Naive thymus-derived CD4-positive, alpha-beta T cell (primary cell): ENCODE data around the gene AGBL1. TPM values are rescaled to one million over a fixed set of nuclear protein-coding genes. Genes with fewer than 3 reads are reported as not detected.

Source experiments
- ATAC-seq: fragments of 150-1000 bp; cut with Tn5 transposase; 2 replicates; pipeline ENCODE4 v1.10.0; 2021; ENCODE audit warnings: mild to moderate bottlenecking, moderate library complexity
- CTCF ChIA-PET: fragments of 350-600 bp; sonication (Branson Sonifier 250); formaldehyde crosslinking; loops from one replicate; lab custom pipeline; 2021; ENCODE audit warnings: antibody characterized with exemption; lab: Charles Lee
- POLR2A ChIA-PET: fragments of 350-600 bp; sonication (Branson Sonifier 250); formaldehyde crosslinking; loops from one replicate; lab custom pipeline; 2021; ENCODE audit warnings: antibody characterized with exemption, inconsistent platforms; lab: Charles Lee
- DNase-seq, 9 donors: peaks; one replicate each; pipeline versions ENCODE4 v3.0.0 to v3.0.0-alpha.2; 2020 to 2022; ENCODE audit warnings: mixed read lengths in 1 of 9
- H3K27ac ChIP-seq: one replicate; pipeline ENCODE4 v1.7.0; 2013; ENCODE audit warnings: mild to moderate bottlenecking, low read depth, low read length, moderate library complexity
- H3K27me3 ChIP-seq, 2 donors: one replicate each; pipeline ENCODE4 v1.7.0; 2013; ENCODE audit warnings: low read length in 2 of 2, mild to moderate bottlenecking in 2 of 2, moderate library complexity in 2 of 2; ENCODE audit not compliant: control insufficient read depth in 2 of 2, insufficient read depth in 2 of 2
- H3K36me3 ChIP-seq, 3 experiments: 1 replicate in 2 of 3; 2 replicates in 1 of 3; pipeline ENCODE4 v1.7.0; 2013; ENCODE audit warnings: low read length in 3 of 3, mild to moderate bottlenecking in 3 of 3, moderate library complexity in 1 of 3; ENCODE audit not compliant: insufficient read depth in 3 of 3, control insufficient read depth in 2 of 3
- H3K4me1 ChIP-seq, 2 donors: one replicate each; pipeline ENCODE4 v1.7.0; 2013; ENCODE audit warnings: low read length in 2 of 2, mild to moderate bottlenecking in 2 of 2, moderate library complexity in 1 of 2; ENCODE audit not compliant: control insufficient read depth in 2 of 2, insufficient read depth in 2 of 2
- H3K4me3 ChIP-seq: 2 replicates; pipeline ENCODE4 v1.7.0; 2013; ENCODE audit warnings: mild to moderate bottlenecking, low read length
- H3K9me3 ChIP-seq, 3 experiments: 1 replicate in 2 of 3; 2 replicates in 1 of 3; pipeline ENCODE4 v1.7.0; 2013; ENCODE audit warnings: low read length in 3 of 3; ENCODE audit not compliant: control insufficient read depth in 2 of 3
- H3K27ac Mint-ChIP-seq, 9 donors: one replicate each; pipeline ENCODE4 v1.8.0; 2020 to 2022; ENCODE audit warnings: mixed read lengths in 9 of 9, mild to moderate bottlenecking in 8 of 9, moderate library complexity in 5 of 9, inconsistent platforms in 2 of 9
- H3K27me3 Mint-ChIP-seq, 5 donors: one replicate each; pipeline ENCODE4 v1.8.0; 2021 to 2022; ENCODE audit warnings: mixed read lengths in 5 of 5, mild to moderate bottlenecking in 1 of 5
- H3K36me3 Mint-ChIP-seq, 5 donors: one replicate each; pipeline ENCODE4 v1.8.0; 2020 to 2022; ENCODE audit warnings: mixed read lengths in 5 of 5, mild to moderate bottlenecking in 3 of 5, inconsistent platforms in 1 of 5
- H3K4me1 Mint-ChIP-seq, 7 donors: one replicate each; pipeline ENCODE4 v1.8.0; 2020 to 2022; ENCODE audit warnings: mixed read lengths in 7 of 7, mild to moderate bottlenecking in 3 of 7, inconsistent platforms in 1 of 7
- H3K4me3 Mint-ChIP-seq, 10 donors: one replicate each; pipeline ENCODE4 v1.8.0; 2020 to 2022; ENCODE audit warnings: mild to moderate bottlenecking in 10 of 10, mixed read lengths in 10 of 10, moderate library complexity in 6 of 10, inconsistent platforms in 2 of 10
- H3K9me3 Mint-ChIP-seq, 11 donors: one replicate each; pipeline ENCODE4 v1.8.0; 2020 to 2022; ENCODE audit warnings: mixed read lengths in 11 of 11, mild to moderate bottlenecking in 4 of 11, inconsistent platforms in 1 of 11, moderate library complexity in 1 of 11
- intact Hi-C, 2 donors: fragments of 100-400 bp; cut with micrococcal nuclease; formaldehyde crosslinking; loops; one replicate each; pipeline ENCODE4 v1.15.1; 2023
- polyA plus RNA-seq, 2 donors: library from polyadenylated mRNA; unstranded; fragments of 300-500 nt; fragmentation: Illumina TruSeq; gene quantifications; one replicate each; pipeline ENCODE4 v1.2.3, GENCODE V29; 2021
- total RNA-seq, 6 experiments: library from RNA in 5 of 6; stranded (reverse) in 5 of 6; gene quantifications; 1 replicate in 5 of 6; 2 replicates in 1 of 6; pipeline ENCODE4 v1.2.3 and lab custom pipeline; 2021 to 2026

Gene AGBL1
- total and polyA plus RNA-seq, 7 experiments from 2014 or later = not detected

GRCh38 chr15:86062646-86063243 is 16.9 kb upstream of the AGBL1 start:
- no peaks in the 10 kb centered on the region for H3K9me3 ChIP-seq
- H3K4me1 ChIP-seq = no peaks in the 10 kb centered on the region
- Mint-ChIP-seq H3K4me3 (no peak overlapping the region), H3K27me3 (peaks cover 0 to 37% (median 32%) of the 10 kb centered on the region in 5 donors), H3K27ac (no peak overlapping the region), H3K9me3 (peaks cover 0 to 10% (median 6%) of the 10 kb centered on the region in 11 donors), H3K4me1 (no peaks in the 10 kb centered on the region), H3K36me3 (no peaks in the 10 kb centered on the region)
- H3K27ac ChIP-seq = no peak overlapping the region
- intact Hi-C loops = no loop called here
- H3K27me3 ChIP-seq = no peaks in the 10 kb centered on the region
- no peaks in the 10 kb centered on the region for H3K36me3 ChIP-seq
- H3K4me3 ChIP-seq = no peak overlapping the region
- CTCF ChIA-PET = no interaction called here
- POLR2A ChIA-PET = no interaction called here
- DNase-seq = no peak
- ATAC-seq = no peak

- Histone ChIP-seq H3K36me3 (no peaks in the 10 kb centered on the region), H3K4me3 (no peak overlapping the region), H3K9me3 (no peaks in the 10 kb centered on the region), H3K27ac (no peak overlapping the region), H3K4me1 (no peaks in the 10 kb centered on the region), H3K27me3 (no peaks in the 10 kb centered on the region)
- Mint-ChIP-seq H3K36me3 (no peaks in the 10 kb centered on the region), H3K27me3 (peaks cover 0 to 37% (median 32%) of the 10 kb centered on the region in 5 donors), H3K27ac (no peak overlapping the region), H3K9me3 (peaks cover 0 to 14% (median 10%) of the 10 kb centered on the region in 11 donors), H3K4me1 (no peaks in the 10 kb centered on the region), H3K4me3 (no peak overlapping the region)
- intact Hi-C loops = no loop called here
- no peak for ATAC-seq
- no peak for DNase-seq
- POLR2A ChIA-PET = no interaction called here
- CTCF ChIA-PET = no interaction called here
These were observed 16.1 kb upstream of the AGBL1 start for GRCh38 chr15:86063356-86064095.

GRCh38 chr15:86064326-86064725 is 15.3 kb upstream of the AGBL1 start:
- CTCF ChIA-PET = no interaction called here
- POLR2A ChIA-PET = no interaction called here

GRCh38 chr15:86066174-86066834 is 13.4 kb upstream of the AGBL1 start:
- H3K4me3 Mint-ChIP-seq = no peak overlapping the region
- peaks cover 0 to 14% (median 10%) of the 10 kb centered on the region in 11 donors for H3K9me3 Mint-ChIP-seq
- H3K27me3 Mint-ChIP-seq = peaks cover 0 to 32% (median 28%) of the 10 kb centered on the region in 5 donors
- H3K27me3 ChIP-seq = no peaks in the 10 kb centered on the region
- H3K36me3 ChIP-seq = no peaks in the 10 kb centered on the region
- no peak overlapping the region for H3K27ac Mint-ChIP-seq
- H3K4me1 Mint-ChIP-seq = no peaks in the 10 kb centered on the region
- ATAC-seq (no peak), DNase-seq (no peak)
- ChIA-PET POLR2A (no interaction called here), CTCF (no interaction called here)
- no peak overlapping the region for H3K27ac ChIP-seq
- H3K36me3 Mint-ChIP-seq = no peaks in the 10 kb centered on the region
- H3K4me3 ChIP-seq = no peak overlapping the region
- intact Hi-C loops = no loop called here
- no peaks in the 10 kb centered on the region for H3K4me1 ChIP-seq
- no peaks in the 10 kb centered on the region for H3K9me3 ChIP-seq

More at GRCh38 chr15:86064326-86064725, 15.3 kb upstream of the AGBL1 start:
- Mint-ChIP-seq H3K4me1 (no peaks in the 10 kb centered on the region), H3K4me3 (no peak overlapping the region), H3K36me3 (no peaks in the 10 kb centered on the region), H3K9me3 (peaks cover 0 to 14% (median 10%) of the 10 kb centered on the region in 11 donors), H3K27ac (no peak overlapping the region), H3K27me3 (peaks cover 0 to 33% (median 32%) of the 10 kb centered on the region in 5 donors)
- Histone ChIP-seq H3K27me3 (no peaks in the 10 kb centered on the region), H3K4me1 (no peaks in the 10 kb centered on the region), H3K36me3 (no peaks in the 10 kb centered on the region), H3K27ac (no peak overlapping the region), H3K9me3 (no peaks in the 10 kb centered on the region), H3K4me3 (no peak overlapping the region)
- intact Hi-C loops = no loop called here
- ATAC-seq (no peak), DNase-seq (no peak)

GRCh38 chr15:86073281-86073680 is 6.4 kb upstream of the AGBL1 start:
- intact Hi-C loops = no loop called here
- POLR2A ChIA-PET = no interaction called here
- H3K4me3 ChIP-seq = no peak overlapping the region

GRCh38 chr15:86076468-86076867 is 3.2 kb upstream of the AGBL1 start:
- Histone ChIP-seq H3K4me3 (no peak overlapping the region), H3K27me3 (no peaks in the 10 kb centered on the region), H3K27ac (no peak overlapping the region), H3K36me3 (no peaks in the 10 kb centered on the region), H3K9me3 (no peaks in the 10 kb centered on the region), H3K4me1 (no peaks in the 10 kb centered on the region)
- ChIA-PET POLR2A (no interaction called here), CTCF (no interaction called here)
- Mint-ChIP-seq H3K27me3 (peaks cover 0 to 27% (median 9%) of the 10 kb centered on the region in 5 donors), H3K27ac (no peak overlapping the region), H3K4me3 (no peak overlapping the region), H3K4me1 (peaks cover 0 to 2% (median 0%) of the 10 kb centered on the region in 7 donors), H3K36me3 (no peaks in the 10 kb centered on the region), H3K9me3 (peaks cover 0 to 1% (median 0%) of the 10 kb centered on the region in 11 donors)
- intact Hi-C loops = no loop called here
- ATAC-seq (no peak), DNase-seq (no peak)

More at GRCh38 chr15:86073281-86073680, 6.4 kb upstream of the AGBL1 start:
- Mint-ChIP-seq H3K27ac (no peak overlapping the region), H3K27me3 (peaks cover 0 to 23% (median 9%) of the 10 kb centered on the region in 5 donors), H3K9me3 (peaks cover 0 to 1% (median 0%) of the 10 kb centered on the region in 11 donors), H3K36me3 (no peaks in the 10 kb centered on the region), H3K4me1 (no peaks in the 10 kb centered on the region), H3K4me3 (no peak overlapping the region)
- ATAC-seq (no peak), DNase-seq (no peak)
- CTCF ChIA-PET = no interaction called here
- no peaks in the 10 kb centered on the region for H3K9me3 ChIP-seq
- no peaks in the 10 kb centered on the region for H3K27me3 ChIP-seq
- no peak overlapping the region for H3K27ac ChIP-seq
- no peaks in the 10 kb centered on the region for H3K4me1 ChIP-seq
- H3K36me3 ChIP-seq = no peaks in the 10 kb centered on the region
